Activated naive CD8-positive, alpha-beta T cell treated with anti-CD3 and anti-CD28 coated beads, Interleukin-2, amount 10 ng/mL, durations not matched to agents 7 days and 5 days (primary cell): ENCODE results near the gene NUMA1. TPM values are rescaled to one million over a fixed set of nuclear protein-coding genes. Genes with fewer than 3 reads are reported as not detected.
A peak's percentile ranks its signal among the peaks of the same experiment; 100 is the strongest.

Source experiments
- ATAC-seq: fragments of 150-1000 bp; cut with Tn5 transposase; one replicate; pipeline ENCODE4 v1.10.0; 2021; ENCODE audit warnings: low read depth, moderate library complexity
- POLR2A ChIA-PET: fragments of 350-600 bp; sonication (Branson Sonifier 250); formaldehyde crosslinking; loops from one replicate; lab custom pipeline; 2021; ENCODE audit warnings: antibody characterized with exemption; lab: Charles Lee
- DNase-seq: peaks from one replicate; pipeline ENCODE4 v3.0.0; 2021
- H3K27ac Mint-ChIP-seq: one replicate; pipeline ENCODE4 v1.8.0; 2022; ENCODE audit warnings: mild to moderate bottlenecking, mixed read lengths
- H3K27me3 Mint-ChIP-seq: one replicate; pipeline ENCODE4 v1.8.0; 2022; ENCODE audit warnings: mild to moderate bottlenecking, moderate library complexity, mixed read lengths
- H3K36me3 Mint-ChIP-seq: one replicate; pipeline ENCODE4 v1.8.0; 2021; ENCODE audit warnings: mild to moderate bottlenecking, mixed read lengths
- H3K4me1 Mint-ChIP-seq: one replicate; pipeline ENCODE4 v1.8.0; 2021; ENCODE audit warnings: mixed read lengths
- H3K4me3 Mint-ChIP-seq: one replicate; pipeline ENCODE4 v1.8.0; 2022; ENCODE audit warnings: mild to moderate bottlenecking, moderate library complexity, mixed read lengths
- H3K9me3 Mint-ChIP-seq: one replicate; pipeline ENCODE4 v1.8.0; 2021; ENCODE audit warnings: mixed read lengths
- total RNA-seq, 2 experiments: library from RNA; stranded (reverse); gene quantifications; one replicate each; pipeline ENCODE4 v1.2.3, GENCODE V29; 2021

Gene NUMA1
- total RNA-seq, 2 experiments from 2014 or later, result 262 to 263 TPM

DNA sequence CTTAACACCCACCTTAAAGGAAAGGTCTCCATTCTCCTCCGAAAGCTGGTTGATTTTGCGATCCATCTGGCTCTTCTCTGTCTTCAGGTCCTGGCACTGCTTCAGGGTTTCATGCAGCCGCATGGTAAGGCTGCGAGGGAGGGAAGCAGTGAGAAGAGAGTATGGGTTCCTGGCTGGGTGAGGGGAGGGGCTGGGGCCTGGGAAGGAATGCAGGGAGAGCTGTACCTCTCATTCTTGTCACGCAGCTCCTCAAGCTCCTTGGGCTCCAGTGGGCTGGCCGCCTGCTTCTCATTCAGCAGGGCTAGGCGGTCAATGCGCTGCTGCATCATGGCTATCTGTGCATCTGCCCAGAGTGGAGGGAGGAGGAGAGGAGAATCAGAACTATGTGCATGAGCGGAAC, 62.2 kb downstream of the NUMA1 start:
- Mint-ChIP-seq H3K4me1 (no peaks in the 10 kb centered on the region), H3K4me3 (no peak overlapping the region), H3K27ac (no peak overlapping the region), H3K9me3 (no peaks in the 10 kb centered on the region), H3K36me3 (peaks cover 40% of the 10 kb centered on the region), H3K27me3 (no peaks in the 10 kb centered on the region)
- ATAC-seq, result no peak
- DNase-seq, result no peak
- POLR2A ChIA-PET, result no interaction called here

DNA sequence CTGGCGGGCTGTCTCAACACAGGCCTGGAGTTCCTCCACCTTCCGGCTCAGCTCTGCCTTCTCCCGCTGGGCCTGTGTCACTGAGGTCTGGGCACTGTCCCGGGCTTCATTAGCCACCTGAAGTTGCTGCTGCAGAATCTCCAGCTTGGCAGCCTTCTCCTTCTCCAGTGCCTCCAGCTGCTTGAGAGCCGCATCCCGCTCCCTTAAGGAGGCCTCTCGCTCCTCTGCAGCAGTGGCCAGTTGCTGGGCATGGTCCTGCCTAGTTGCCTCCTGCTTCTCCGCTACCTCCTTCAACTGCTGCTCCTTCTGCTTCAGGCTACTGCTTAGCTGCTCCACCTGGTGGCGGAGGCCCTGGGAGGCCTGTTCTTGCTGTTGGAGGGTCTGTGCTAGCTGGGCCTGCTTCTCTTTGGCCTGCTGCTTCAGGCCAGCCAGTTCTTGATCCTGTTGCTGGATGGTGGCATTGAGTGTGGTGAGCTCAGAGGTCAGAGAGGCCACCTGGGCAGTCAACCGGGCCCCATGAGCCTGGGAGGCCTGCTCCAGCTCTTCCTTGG, 64.8 kb downstream of the NUMA1 start:
- ATAC-seq, result no peak
- no peaks in the 10 kb centered on the region for H3K9me3 Mint-ChIP-seq
- H3K36me3 Mint-ChIP-seq, result peaks cover 36% of the 10 kb centered on the region
- no peak for DNase-seq
- H3K27ac Mint-ChIP-seq, result peak overlapping the region; percentile 63
- POLR2A ChIA-PET, result interaction anchor here (1.1 kb wide), 1 partner anchor 17 kb away, joined by 3 read pairs; the partner anchor contains the start of gene IL18BP
- H3K27me3 Mint-ChIP-seq, result no peaks in the 10 kb centered on the region
- H3K4me3 Mint-ChIP-seq, result no peak overlapping the region
- no peaks in the 10 kb centered on the region for H3K4me1 Mint-ChIP-seq

DNA sequence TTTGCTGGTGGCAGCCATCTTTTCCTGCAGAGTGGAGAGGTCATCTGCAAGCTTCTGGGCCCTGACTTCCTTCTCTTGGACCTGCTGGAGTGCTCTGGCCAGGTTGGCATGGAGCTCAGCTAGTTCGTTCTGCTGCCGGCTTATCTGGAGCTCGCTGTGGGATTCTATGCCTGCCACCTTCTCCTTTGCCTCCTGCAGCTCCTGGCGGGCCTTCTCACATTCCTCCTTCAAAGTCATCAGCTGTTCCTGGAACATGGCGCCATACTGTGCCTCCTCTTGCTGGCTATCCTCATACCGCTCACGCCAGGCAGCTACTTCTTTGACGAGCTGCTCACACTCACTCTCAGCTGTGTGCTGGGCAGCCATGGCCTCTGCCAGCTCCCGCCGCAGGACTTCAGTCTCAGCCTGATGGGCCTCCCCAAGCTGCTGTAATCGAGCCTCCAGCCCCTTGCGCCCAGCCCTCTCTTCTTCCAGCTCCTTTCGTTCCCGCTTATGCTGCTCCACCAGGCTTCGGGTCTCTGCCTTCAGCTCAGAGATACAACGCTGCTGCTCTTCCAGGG, 65.5 kb downstream of the NUMA1 start:
- POLR2A ChIA-PET, result interaction anchor here (1.1 kb wide), 1 partner anchor 16 kb away, joined by 3 read pairs; the partner anchor contains the start of gene IL18BP
- H3K27ac Mint-ChIP-seq, result no peak overlapping the region
- H3K4me1 Mint-ChIP-seq, result no peaks in the 10 kb centered on the region
- H3K36me3 Mint-ChIP-seq, result peaks cover 34% of the 10 kb centered on the region
- ATAC-seq, result no peak
- H3K27me3 Mint-ChIP-seq, result no peaks in the 10 kb centered on the region
- no peak overlapping the region for H3K4me3 Mint-ChIP-seq
- no peaks in the 10 kb centered on the region for H3K9me3 Mint-ChIP-seq
- DNase-seq, result no peak

DNA sequence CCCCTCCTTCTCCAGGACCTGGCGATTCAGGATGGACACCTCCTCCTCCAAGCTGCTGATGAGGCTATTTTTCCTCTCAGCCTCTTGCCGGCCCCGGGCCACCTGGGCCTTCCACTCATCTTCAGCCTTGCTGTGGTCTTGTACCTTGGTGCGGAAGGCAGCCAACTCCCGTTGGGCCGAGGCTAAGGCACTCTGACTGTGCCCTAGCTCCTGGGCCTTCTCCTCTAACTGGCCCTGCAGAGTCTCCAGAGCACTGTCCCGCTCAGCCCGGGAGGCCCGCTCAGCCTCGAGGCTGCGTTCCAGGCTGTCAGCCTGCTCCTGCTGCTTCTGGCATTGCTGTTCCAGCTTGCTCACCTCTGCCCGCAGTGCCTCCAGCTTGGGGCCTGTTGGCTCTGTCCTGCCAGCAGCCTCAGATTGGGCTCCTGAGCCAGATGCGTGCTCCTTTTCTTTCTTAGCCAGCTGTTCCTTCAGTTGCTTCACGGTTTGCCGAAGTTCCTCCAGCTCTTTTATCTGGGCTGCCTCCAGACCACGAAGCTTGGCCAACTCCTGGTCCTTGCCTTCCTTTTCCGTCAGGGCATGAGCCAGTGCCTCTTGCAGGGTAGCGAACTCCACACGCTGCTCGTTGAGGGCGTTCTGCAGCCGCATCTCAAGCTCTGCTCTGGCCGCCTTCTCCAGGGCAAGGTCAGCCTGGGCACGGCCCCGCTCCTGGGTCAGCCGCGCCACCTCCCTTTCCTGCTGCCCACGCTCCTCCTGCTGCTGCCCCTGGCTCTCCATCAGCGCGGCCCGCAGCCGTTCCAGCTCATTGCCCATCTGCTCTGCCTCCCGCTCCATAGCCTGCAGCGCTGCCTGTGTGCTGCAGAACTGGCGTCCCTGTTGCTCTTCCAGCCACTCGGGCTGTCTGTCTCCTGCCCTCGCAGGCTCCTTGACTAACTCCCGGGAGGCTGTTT, 66.3 kb downstream of the NUMA1 start:
- POLR2A ChIA-PET, result no interaction called here
- Mint-ChIP-seq H3K36me3 (peaks cover 34% of the 10 kb centered on the region), H3K4me1 (no peaks in the 10 kb centered on the region), H3K9me3 (no peaks in the 10 kb centered on the region), H3K27ac (no peak overlapping the region), H3K4me3 (no peak overlapping the region), H3K27me3 (no peaks in the 10 kb centered on the region)
- no peak for ATAC-seq
- no peak for DNase-seq

DNA sequence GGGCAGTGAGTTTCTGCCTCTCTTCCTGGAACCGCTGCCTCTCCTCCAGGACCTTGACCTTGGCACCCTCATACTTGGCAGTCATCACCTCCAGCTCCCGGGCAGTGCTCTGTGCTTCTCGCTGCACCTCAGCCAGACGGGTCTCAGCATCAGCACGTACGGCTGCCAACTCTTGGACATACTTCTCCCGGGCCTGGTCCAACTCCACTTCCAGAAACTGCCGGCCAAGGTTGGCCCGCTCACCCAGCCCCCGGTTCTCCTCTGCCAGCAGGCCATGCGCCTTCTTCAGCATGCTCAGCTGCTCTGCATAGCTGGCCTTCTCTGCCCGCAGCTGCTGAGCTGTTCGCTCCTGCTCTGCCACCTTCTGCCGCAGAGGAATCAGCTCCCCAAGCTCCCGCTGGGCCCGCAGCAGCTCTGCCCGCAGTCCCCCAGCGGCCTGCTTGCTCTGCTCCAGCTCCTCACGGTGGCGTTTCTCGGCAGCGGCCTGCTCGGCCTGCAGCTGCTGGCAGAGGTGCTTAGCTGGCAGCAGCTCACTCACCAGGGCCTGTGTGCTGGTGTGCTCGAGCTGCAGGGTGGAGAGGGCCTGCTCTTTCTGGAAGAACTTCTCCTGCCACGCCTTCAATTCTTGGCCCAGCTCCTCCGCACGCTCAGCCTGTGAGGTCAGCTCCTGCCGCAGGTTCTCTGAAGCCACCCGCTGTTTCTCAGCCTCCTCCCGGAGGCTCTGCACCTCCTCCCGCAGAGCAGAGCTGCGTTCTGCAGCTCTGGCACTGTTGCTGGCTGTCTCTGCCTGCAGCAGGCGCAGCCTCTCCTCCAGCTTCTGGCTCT, 67.2 kb downstream of the NUMA1 start:
- Mint-ChIP-seq H3K27me3 (no peaks in the 10 kb centered on the region), H3K27ac (peak overlapping the region; percentile 30), H3K4me3 (no peak overlapping the region), H3K36me3 (peaks cover 28% of the 10 kb centered on the region), H3K9me3 (no peaks in the 10 kb centered on the region), H3K4me1 (no peaks in the 10 kb centered on the region)
- POLR2A ChIA-PET, result interaction anchor here (1.0 kb wide), 1 partner anchor 14 kb away, joined by 3 read pairs; the partner anchor contains the start of gene IL18BP
- ATAC-seq (no peak), DNase-seq (no peak)

DNA sequence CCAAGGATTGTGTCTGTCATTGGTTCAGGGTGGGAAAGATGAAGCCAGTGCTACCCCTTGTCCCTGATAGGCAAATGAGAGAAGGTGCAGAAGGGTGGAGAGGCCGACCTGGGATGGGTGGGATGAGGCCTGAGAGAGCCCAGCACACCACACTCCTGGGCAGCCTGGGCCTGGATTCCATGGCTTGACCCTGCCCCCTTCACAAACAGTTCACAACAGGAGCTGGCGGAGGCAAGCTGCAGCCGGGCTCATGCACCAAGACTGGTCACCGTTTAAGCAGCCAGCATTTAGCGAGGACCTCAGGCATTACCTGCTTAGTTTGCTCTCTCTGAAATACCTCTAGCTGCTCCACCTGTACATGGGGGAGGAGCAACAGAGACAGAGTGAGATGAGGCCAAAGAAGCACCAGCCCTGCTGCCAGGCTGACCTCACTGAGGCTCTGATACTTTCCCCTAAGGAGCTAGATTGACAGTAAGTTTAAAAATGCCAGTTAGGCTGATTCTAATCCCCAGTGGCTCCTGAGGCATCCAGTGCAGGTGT, 68.2 kb downstream of the NUMA1 start:
- Mint-ChIP-seq H3K36me3 (peaks cover 33% of the 10 kb centered on the region), H3K27me3 (no peaks in the 10 kb centered on the region), H3K27ac (no peak overlapping the region), H3K4me1 (no peaks in the 10 kb centered on the region), H3K9me3 (no peaks in the 10 kb centered on the region), H3K4me3 (no peak overlapping the region)
- ATAC-seq, result no peak
- no peak for DNase-seq
- POLR2A ChIA-PET, result interaction anchor here (1.0 kb wide), 1 partner anchor 13 kb away, joined by 3 read pairs; the partner anchor contains the start of gene IL18BP

DNA sequence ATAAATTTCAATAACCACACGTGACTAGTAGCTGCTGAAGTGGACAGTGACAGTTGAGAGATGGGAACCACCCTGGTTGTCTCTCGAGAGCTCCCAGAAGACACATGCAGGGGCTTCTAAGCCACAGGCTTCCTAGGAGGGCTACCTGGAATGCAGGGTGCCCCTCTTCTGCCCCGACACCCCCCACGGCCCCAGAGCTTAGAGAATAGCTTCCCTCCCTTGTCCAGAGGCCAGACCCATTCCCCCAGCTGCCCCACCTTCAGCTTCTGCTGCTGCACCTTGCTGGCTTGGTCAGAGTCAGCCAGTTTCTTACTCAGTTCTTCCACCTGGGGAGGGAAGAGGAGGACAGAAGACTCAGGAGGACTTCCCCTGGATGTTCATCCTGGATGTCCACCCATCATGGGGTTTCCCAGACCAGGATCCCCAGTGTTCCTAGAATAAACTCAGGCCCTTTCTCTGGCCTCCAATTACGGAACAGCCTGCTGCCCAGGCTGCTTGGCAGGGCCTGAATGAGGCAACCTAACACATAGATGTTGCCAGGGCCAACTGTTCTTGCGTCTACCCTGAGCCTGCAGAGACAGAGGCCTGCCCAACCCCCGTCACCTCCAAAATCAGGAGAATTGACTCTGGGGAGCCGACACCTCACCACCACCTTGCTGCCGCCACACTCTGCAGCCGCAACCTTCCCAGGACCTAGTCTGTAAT, 69.7 kb downstream of the NUMA1 start:
- H3K4me3 Mint-ChIP-seq, result no peak overlapping the region
- H3K27ac Mint-ChIP-seq, result no peak overlapping the region
- no peaks in the 10 kb centered on the region for H3K9me3 Mint-ChIP-seq
- peaks cover 35% of the 10 kb centered on the region for H3K36me3 Mint-ChIP-seq
- no peak for ATAC-seq
- POLR2A ChIA-PET, result no interaction called here
- H3K4me1 Mint-ChIP-seq, result no peaks in the 10 kb centered on the region
- DNase-seq, result no peak
- no peaks in the 10 kb centered on the region for H3K27me3 Mint-ChIP-seq

DNA sequence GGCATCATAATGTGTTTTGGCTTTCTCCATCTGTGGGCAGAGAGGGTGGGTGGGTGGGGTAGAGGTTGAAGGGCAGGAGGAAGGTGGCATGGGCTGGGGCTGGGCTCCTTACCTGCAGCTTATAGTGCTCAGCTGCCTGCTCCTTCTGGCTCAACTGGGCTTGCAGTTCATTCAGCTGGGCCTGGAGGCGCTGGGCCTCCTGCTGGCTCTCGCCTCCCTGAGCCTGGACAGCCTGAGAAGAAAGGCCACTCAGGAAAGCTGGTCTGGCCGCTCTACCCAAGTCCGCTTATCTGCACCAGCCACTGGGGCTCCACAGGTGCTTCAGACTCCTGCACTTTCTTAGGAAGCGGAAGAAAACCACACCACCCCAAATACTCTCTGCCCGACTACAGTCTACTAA, 71.2 kb downstream of the NUMA1 start:
- POLR2A ChIA-PET, result no interaction called here
- ATAC-seq (no peak), DNase-seq (no peak)
- Mint-ChIP-seq H3K27me3 (no peaks in the 10 kb centered on the region), H3K9me3 (no peaks in the 10 kb centered on the region), H3K36me3 (peaks cover 29% of the 10 kb centered on the region), H3K4me1 (no peaks in the 10 kb centered on the region), H3K27ac (no peak overlapping the region), H3K4me3 (no peak overlapping the region)

DNA sequence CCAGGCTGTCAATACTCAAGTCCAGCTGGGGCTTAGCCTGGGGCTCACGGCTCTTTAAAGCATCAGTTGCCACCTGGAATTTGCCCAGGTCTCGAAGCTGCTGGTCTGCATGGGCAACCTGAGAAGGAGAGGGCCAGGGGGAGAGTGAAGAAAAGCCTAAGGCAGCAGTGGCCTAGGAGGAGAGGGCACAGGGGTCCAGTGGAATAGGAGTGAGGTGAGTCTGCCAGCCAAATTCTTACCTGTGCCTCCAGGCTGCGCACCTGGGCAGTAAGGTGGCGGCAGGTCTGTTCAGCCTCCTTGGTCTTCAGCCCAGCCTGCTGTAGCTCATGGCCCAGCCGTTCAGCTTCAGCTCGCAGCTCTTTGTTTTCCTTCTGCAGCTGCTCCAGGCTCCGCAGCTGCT, 71.6 kb downstream of the NUMA1 start:
- Mint-ChIP-seq H3K9me3 (no peaks in the 10 kb centered on the region), H3K27ac (no peak overlapping the region), H3K27me3 (no peaks in the 10 kb centered on the region), H3K4me3 (no peak overlapping the region), H3K4me1 (no peaks in the 10 kb centered on the region), H3K36me3 (peaks cover 26% of the 10 kb centered on the region)
- no peak for DNase-seq
- no peak for ATAC-seq
- POLR2A ChIA-PET, result interaction anchor here (0.6 kb wide), 1 partner anchor 17 kb away, joined by 3 read pairs; no protein-coding TSS in a partner anchor

DNA sequence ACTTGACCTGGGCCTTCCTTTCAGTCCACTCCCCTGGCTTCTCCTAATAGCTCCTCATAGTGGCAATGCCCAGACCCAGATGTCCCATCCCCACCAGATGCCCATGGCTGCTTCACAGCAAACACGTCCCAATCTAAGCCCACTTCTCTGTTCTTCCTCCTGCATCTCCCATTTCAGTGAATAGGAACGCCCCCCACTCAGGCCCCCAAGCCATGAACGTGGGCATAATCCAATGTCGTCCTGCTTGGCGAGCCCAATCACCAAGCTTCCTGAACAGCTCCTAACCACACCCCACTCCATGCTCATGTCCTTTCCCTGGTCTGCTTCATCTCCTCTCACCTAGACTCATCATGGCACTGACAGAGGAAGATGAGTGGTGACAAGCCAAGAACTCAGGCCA, 72.8 kb downstream of the NUMA1 start:
- no peaks in the 10 kb centered on the region for H3K9me3 Mint-ChIP-seq
- peaks cover 23% of the 10 kb centered on the region for H3K36me3 Mint-ChIP-seq
- no peaks in the 10 kb centered on the region for H3K4me1 Mint-ChIP-seq
- H3K27me3 Mint-ChIP-seq, result no peaks in the 10 kb centered on the region
- H3K4me3 Mint-ChIP-seq, result no peak overlapping the region
- ATAC-seq (no peak), DNase-seq (no peak)
- H3K27ac Mint-ChIP-seq, result peak overlapping the region; percentile 64
- POLR2A ChIA-PET, result interaction anchor here (0.8 kb wide), 1 partner anchor 9 kb away, joined by 4 read pairs; the partner anchor contains the start of gene IL18BP

DNA sequence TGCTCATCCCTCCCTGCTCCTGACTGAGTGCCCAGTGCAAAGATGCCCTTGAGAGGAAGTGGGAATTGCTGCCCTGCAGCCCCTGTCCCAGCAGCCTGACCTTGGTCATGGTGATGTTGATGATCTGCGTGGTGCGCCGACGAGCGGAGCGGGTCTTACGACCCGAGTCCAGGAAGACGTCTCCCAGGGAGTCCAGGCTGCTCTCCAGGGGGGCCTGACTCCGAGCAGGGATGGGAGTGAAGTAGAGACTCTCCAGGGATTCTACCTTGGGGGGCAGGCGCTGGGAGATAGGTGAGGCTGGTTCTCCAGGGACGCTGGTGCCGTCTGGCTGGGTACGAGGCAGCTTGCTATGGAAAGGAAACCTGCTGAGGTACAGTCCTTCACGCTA, 73.3 kb downstream of the NUMA1 start:
- POLR2A ChIA-PET, result no interaction called here
- no peak overlapping the region for H3K27ac Mint-ChIP-seq
- no peaks in the 10 kb centered on the region for H3K27me3 Mint-ChIP-seq
- H3K9me3 Mint-ChIP-seq, result no peaks in the 10 kb centered on the region
- H3K4me3 Mint-ChIP-seq, result no peak overlapping the region
- peaks cover 2% of the 10 kb centered on the region for H3K4me1 Mint-ChIP-seq
- H3K36me3 Mint-ChIP-seq, result peaks cover 27% of the 10 kb centered on the region
- ATAC-seq (no peak), DNase-seq (no peak)

DNA sequence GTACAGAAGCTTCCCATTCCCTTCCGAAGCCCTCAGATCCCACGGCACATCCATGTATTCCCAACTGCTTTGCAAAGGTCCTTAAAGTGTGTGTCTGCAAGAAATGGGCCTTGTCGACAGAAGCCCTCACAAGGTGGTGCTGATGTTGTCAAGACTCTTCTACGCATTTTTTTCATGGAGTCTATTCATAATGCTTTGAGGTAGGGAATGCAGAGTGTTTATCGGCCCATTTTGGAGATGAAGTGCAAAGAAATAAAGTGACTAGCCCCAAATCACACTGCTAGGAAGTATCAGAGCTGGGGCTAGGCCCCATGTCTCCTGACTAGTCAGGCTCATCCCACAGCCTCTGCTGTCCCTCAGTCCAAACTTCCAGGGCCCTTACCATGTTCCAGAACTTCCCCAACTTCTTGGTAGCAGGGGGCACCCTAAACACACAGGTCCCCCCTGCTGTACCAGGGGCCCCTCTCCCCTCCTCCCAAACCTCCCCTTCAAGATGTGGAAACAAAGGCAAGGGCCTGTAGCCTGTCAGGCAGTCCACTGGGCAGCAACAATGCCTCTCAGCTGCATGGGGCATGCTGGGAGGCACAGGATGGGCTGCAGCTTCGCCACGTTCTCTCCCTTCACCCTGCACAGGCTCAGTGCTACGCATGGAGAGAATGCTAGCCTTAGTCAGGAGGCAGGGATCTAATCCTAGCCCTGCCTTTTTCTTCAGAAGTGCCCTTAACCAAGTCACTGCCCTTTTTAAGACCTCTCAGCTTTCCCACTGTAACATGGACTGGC, 73.8 kb downstream of the NUMA1 start:
- Mint-ChIP-seq H3K9me3 (no peaks in the 10 kb centered on the region), H3K4me3 (no peak overlapping the region), H3K4me1 (peaks cover 6% of the 10 kb centered on the region), H3K27me3 (no peaks in the 10 kb centered on the region), H3K27ac (no peak overlapping the region), H3K36me3 (peaks cover 30% of the 10 kb centered on the region)
- POLR2A ChIA-PET, result no interaction called here
- DNase-seq (no peak), ATAC-seq (no peak)
